Ramos (cell line): ENCODE measurements around the gene ANKRD50.

Source experiments
- in situ Hi-C: fragments of 300-500 bp; cut with MboI; formaldehyde crosslinking; loops from one replicate; pipeline ENCODE4 v1.14.3; 2022; ENCODE audit warnings: low sequenced_read_pairs; ENCODE audit not compliant: unreplicated experiment

Gene ANKRD50

DNA sequence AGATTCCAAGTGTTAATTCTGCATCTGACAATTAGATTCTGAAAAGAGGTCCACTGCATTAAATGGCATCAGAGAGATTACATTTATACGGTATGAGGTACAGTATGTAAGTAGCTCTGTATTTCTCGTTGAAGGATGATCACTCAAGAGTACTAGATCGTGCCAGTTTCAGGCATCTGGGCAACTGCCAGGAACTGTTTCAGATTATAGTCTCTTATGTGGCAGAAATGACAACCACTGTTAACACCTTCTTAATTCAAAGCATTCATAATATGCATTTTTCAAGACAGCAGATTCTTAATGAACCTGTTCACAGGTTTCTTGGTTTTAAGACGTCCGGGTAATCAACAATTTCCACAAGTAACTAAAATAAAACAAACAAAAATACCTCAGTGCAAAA, 1.6 kb downstream of the ANKRD50 start:
- in situ Hi-C loops: no loop called here

GRCh38 chr4:124710015-124710741, 2.4 kb downstream of the ANKRD50 start:
- in situ Hi-C loops: no loop called here

GRCh38 chr4:124708517-124709300, 3.8 kb downstream of the ANKRD50 start:
- in situ Hi-C loops: no loop called here

DNA sequence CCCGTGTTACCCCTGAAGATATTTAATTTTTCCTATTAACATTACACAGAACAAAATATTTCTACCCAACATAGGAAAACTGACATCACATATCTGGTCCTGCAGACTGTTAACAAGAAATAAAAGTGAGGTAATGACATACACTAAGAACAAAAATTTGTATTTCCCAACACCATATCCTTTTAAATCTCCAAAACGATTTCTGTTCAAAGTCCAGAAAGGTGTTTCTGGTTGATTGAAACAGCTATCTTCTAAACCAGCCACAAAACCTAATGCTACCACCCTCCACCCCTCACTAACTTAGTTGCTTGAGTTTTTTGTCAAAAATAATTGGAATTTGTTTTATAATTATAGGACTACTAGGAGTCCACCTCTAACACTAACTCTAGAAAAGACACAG, 7.1 kb downstream of the ANKRD50 start:
- in situ Hi-C loops: no loop called here

DNA sequence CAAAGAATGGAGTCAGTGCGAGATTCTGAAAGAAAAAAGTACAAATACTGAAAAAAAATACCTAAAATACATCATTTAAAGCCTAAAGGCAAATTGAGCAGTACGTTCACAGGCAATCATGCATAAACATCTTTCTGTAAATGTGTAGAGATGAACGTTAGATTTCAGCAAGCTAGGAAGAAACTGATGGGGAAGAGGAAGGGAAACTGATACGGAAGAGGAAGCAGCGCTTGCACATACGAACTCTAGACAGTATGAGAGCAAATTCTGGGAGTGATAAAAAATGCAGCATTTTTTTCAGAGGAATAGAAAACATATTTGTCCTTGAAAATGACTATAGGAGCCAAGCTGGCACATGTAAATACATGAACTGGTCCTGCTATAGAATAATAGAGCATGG, 9.4 kb downstream of the ANKRD50 start:
- in situ Hi-C loops: no loop called here

GRCh38 chr4:124697441-124697840, 15.1 kb downstream of the ANKRD50 start:
- in situ Hi-C loops: no loop called here

- in situ Hi-C loops: no loop called here
These were observed 16.4 kb downstream of the ANKRD50 start for GRCh38 chr4:124696182-124696581.

GRCh38 chr4:124694946-124695598, 17.5 kb downstream of the ANKRD50 start:
- in situ Hi-C loops: no loop called here

DNA sequence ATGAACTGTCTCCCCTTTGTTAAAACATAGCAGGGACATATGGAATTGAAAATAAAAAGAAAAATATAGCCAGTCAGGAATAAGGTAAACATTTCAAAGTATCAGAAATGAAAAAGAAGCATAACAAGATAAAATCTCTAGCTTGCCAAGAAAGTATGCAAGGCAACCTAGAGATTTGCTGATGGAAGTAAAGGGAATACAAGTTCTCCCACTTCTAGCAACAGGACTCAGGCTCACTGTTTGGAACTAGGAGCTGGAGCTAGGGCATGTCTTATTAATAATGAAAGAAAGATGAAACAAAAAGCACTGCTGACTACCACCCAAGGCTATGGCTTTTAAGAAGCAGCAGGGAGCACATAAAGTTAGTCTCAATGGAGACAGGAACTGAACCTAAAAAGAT, 18.2 kb downstream of the ANKRD50 start:
- in situ Hi-C loops: no loop called here

DNA sequence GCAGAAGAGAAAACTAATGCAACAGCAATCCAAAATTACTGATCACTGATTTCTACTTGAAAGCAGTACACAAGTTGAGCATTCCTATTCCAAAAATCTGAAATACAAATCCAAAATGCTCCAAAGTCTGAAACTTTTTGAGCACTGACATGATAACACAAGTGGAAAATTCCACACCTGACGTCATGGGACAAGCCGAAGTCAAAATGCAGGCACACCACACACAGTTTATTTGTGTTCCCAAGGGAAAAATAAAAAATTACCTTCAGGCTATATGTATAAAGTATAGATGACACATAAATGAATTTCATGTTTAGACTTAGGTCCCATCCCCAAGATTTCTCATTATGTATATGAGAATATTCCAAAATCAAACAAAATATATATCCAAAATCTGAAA, 20.7 kb downstream of the ANKRD50 start:
- in situ Hi-C loops: no loop called here

- in situ Hi-C loops: no loop called here
These were observed 26.3 kb downstream of the ANKRD50 start for GRCh38 chr4:124686279-124686678.

DNA sequence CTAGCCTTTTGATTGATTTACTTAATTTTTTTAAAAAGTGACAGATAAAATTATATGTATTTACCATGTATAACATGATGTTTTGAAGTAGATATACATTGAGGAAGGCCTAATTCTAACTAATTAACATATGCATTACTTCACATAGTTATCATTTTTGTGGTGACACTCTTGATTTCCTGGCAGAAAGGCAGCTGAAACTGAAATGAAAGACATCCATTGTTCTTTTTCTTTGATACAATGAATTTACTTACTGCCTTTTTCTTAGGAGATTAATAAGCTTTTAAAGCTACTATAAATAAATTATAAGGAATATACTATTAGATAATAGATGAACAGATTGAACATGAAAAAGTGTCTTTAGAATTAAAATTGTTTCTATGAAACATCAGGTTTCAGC, 26.7 kb downstream of the ANKRD50 start:
- in situ Hi-C loops: no loop called here

GRCh38 chr4:124684301-124684700, 28.2 kb downstream of the ANKRD50 start:
- in situ Hi-C loops: no loop called here

DNA sequence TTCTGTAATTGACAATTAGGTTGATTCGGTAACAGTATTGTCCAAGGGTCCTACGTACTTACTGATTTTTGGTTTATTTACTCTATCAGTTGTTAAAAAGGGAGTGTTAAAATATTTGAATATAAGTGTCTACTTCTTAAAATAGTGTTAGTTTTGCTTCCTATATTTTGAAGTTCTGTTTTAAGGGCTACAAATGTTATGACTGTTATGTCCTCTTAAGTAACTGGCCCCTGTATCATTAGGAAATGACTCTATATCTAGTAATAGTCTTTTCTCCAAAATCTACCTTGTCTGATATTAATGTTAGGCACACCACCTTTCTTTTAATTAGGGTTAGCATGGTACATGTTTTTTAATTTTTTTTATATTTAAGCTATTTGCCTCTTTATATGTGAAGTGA, 30.1 kb downstream of the ANKRD50 start:
- in situ Hi-C loops: no loop called here

GRCh38 chr4:124666496-124666895, 46.0 kb downstream of the ANKRD50 start:
- in situ Hi-C loops: no loop called here

DNA sequence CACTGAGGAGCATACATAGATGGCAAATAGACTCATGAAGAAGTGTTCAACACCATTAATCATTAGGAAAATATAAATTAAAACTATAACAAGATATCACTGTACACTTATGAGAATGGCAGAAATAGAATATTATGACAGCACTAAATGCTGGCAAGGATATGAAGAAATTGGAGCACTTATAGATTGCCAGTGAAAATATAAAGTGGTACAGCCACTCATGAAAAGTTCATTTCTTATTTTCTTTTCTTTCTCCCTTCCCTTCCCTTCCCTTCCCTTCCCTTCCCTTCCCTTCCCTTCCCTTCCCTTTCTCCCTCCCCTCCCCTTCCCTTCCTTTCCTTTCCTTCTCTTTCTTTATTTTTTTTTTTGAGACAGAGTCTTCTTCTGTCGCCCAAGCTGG, 53.7 kb downstream of the ANKRD50 start:
- in situ Hi-C loops: no loop called here

DNA sequence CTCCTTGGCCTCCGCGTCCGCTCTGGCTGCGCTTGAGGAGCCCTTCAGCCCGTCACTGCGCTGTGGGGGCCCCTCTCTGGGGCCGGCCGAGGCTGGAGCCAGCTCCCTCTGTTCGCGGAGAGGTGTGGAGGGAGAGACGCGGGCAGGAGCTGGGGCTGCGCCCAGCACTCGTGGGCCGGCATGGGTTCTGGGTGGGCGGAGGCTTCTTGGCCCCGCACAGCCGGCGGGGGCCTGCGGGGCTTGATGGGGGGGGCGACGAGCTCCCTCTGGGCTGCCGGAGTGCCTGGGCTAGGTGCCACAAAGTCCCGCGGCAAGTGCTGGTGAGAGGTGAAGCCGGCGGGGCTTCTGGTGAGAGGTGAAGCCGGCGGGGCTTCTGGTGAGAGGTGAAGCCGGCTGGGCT, 61.9 kb downstream of the ANKRD50 start:
- in situ Hi-C loops: no loop called here

- in situ Hi-C loops: no loop called here
These were observed 64.9 kb downstream of the ANKRD50 start for GRCh38 chr4:124647599-124647998.

DNA sequence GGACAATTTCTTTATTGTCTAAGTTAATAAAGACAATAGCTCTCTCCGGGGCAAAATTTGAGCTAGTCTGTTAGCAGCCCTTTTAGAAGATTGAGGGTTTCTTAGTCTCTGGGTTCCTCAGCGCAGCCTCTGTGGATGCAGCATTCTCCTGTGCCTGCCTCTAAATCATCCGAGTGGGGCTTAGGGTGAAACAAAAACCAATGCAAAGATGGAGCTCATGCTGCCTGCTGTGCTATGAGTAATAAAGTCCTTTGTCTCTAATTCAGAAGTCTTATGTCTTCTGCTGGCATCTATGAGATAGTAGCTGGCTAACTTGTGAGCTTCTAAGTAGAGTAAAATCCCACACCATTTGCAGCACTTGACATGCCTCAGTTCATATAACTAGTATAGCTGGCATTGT, 67.9 kb downstream of the ANKRD50 start:
- in situ Hi-C loops: no loop called here

- in situ Hi-C loops: no loop called here
These were observed 69.7 kb downstream of the ANKRD50 start for GRCh38 chr4:124642846-124643245.

GRCh38 chr4:124641715-124642381, 70.7 kb downstream of the ANKRD50 start:
- in situ Hi-C loops: no loop called here
